Gastroesophageal sphincter (tissue), 4 donors: Measurements from ENCODE around the gene ANTXR2. TPM values are rescaled to one million over a fixed set of nuclear protein-coding genes. Genes with fewer than 3 reads are reported as not detected.

ENCODE experiments used
- ATAC-seq: fragments of 150-250 bp; one replicate; pipeline ENCODE4 v1.9.1; 2016; ENCODE audit warnings: mild to moderate bottlenecking, moderate library complexity
- H3K27ac ChIP-seq, 4 donors: fragments of 200-600 bp; sonication (generic) in 3 of 4; 1 replicate in 3 of 4; 2 replicates in 1 of 4; pipeline ENCODE4 v1.5.1; 2016 to 2019
- H3K27me3 ChIP-seq: fragments of 200-600 bp; sonication (generic); one replicate; pipeline ENCODE4 v1.5.1; 2019
- H3K36me3 ChIP-seq, 2 donors: fragments of 200-600 bp; sonication (generic); one replicate each; pipeline ENCODE4 v1.5.1; 2019; ENCODE audit warnings: control low read depth in 1 of 2
- H3K4me1 ChIP-seq, 3 donors: fragments of 200-600 bp; sonication (generic); 1 replicate in 2 of 3; 2 replicates in 1 of 3; pipeline ENCODE4 v1.5.1; 2016 to 2019; ENCODE audit warnings: control low read depth in 2 of 3
- H3K4me3 ChIP-seq, 2 donors: fragments of 200-600 bp; sonication (generic); one replicate each; pipeline ENCODE4 v1.5.1; 2019; ENCODE audit warnings: mild to moderate bottlenecking in 1 of 2, moderate library complexity in 1 of 2
- H3K9me3 ChIP-seq, 3 donors: fragments of 200-600 bp; sonication (generic); one replicate each; pipeline ENCODE4 v1.5.1; 2017 to 2019; ENCODE audit warnings: control low read depth in 2 of 3
- EP300 ChIP-seq: sonication (generic); formaldehyde crosslinking; IDR thresholded peaks from one replicate; pipeline ENCODE4 v1.6.1; 2017; ENCODE audit warnings: antibody characterized with exemption, mild to moderate bottlenecking
- POLR2A ChIP-seq, 2 donors: fragments of 450-650 bp; IDR thresholded peaks; one replicate each; pipeline ENCODE4 v1.6.1; 2017; ENCODE audit warnings: antibody characterized with exemption in 2 of 2, mild to moderate bottlenecking in 2 of 2, moderate library complexity in 1 of 2
- POLR2AphosphoS5 ChIP-seq: sonication (generic); formaldehyde crosslinking; IDR thresholded peaks from one replicate; pipeline ENCODE4 v1.6.1; 2017; ENCODE audit warnings: antibody characterized with exemption
- WGBS, 2 donors: methylation state at CpG; one replicate each; pipeline ENCODE4 v1.1.5; 2018; ENCODE audit warnings: low coverage in 1 of 2; 5-methylcytosine and 5-hydroxymethylcytosine counted together
- total RNA-seq, 4 donors: library from RNA; depleted of rRNA; stranded (reverse); fragments of >200 nt; gene quantifications; one replicate each; pipeline ENCODE4 v1.1.0, GENCODE V29; 2016
- TF ChIP-seq, protein P1 (sequence below), 4 experiments: fragments of 200-600 bp in 2 of 4; fragments of 450-650 bp in 2 of 4; sonication (generic) in 1 of 4; IDR thresholded peaks; one replicate each; pipeline ENCODE4 v1.5.1; 2017 to 2019; ENCODE audit warnings: antibody characterized with exemption in 4 of 4, mild to moderate bottlenecking in 2 of 4, moderate library complexity in 2 of 4

Gene ANTXR2
- total RNA-seq, 4 donors from 2014 or later = 440 to 611 (median 501) TPM

DNA sequence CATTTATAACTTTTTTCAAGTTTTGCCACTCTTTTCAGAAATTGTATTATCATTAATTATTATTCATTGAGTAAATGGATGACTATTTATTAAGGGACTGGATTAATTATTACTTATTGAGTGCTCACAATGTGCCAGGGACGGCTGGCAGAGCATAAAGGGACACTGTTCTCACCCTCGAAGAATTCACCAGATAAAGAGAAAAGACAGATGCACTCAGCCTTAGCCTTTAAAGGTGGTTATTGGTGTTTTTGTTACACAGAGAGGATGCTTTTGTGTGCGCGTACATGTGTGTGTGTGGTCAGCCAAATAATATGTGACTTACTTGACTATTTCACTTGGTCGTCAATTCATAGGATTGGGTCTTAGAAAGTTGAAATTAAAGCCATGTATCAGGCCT, 187.0 kb downstream of the ANTXR2 start:
- no peaks in the 10 kb centered on the region for H3K27me3 ChIP-seq

DNA sequence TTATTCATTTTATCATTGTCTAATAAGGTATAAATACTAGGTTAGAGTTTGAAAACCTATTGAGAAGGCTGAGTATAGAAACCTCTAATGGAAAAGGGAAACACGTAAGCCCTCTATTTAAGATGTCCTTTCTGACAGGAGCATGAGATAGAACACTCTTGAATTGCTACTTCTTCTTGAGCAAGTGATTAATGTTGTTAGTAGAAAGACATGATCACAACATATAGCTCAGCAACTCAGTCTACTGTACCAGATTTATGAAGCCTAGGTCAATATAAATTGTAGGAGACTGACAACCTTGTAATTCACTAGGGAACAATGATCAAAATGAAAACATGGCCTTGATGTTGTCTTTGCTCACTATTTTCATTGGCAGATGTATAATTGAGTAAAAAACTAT, 189.7 kb downstream of the ANTXR2 start:
- Histone ChIP-seq H3K4me3 (no peak overlapping the region), H3K27me3 (no peaks in the 10 kb centered on the region), H3K4me1 (no peaks in the 10 kb centered on the region), H3K9me3 (no peaks in the 10 kb centered on the region), H3K36me3 (no peaks in the 10 kb centered on the region), H3K27ac (no peak overlapping the region)
- no peak for ATAC-seq
- WGBS, 2 donors = 92 to 100% methylated on average over 1 of the region's 1 CpG
- no peak for TF ChIP-seq POLR2A (IDR thresholded peaks at IDR 0.05)

More for the DNA sequence above, 187.0 kb downstream of the ANTXR2 start:
- H3K4me1 ChIP-seq = no peaks in the 10 kb centered on the region
- H3K27ac ChIP-seq = no peak overlapping the region
- H3K9me3 ChIP-seq = no peaks in the 10 kb centered on the region
- no peaks in the 10 kb centered on the region for H3K36me3 ChIP-seq
- ATAC-seq = no peak
- WGBS, 2 donors = 65 to 78% methylated on average over 5 of the region's 5 CpGs
- no peak overlapping the region for H3K4me3 ChIP-seq
- no peak for TF ChIP-seq EP300
- TF ChIP-seq POLR2AphosphoS5 = no peak
- TF ChIP-seq, protein P1, sequence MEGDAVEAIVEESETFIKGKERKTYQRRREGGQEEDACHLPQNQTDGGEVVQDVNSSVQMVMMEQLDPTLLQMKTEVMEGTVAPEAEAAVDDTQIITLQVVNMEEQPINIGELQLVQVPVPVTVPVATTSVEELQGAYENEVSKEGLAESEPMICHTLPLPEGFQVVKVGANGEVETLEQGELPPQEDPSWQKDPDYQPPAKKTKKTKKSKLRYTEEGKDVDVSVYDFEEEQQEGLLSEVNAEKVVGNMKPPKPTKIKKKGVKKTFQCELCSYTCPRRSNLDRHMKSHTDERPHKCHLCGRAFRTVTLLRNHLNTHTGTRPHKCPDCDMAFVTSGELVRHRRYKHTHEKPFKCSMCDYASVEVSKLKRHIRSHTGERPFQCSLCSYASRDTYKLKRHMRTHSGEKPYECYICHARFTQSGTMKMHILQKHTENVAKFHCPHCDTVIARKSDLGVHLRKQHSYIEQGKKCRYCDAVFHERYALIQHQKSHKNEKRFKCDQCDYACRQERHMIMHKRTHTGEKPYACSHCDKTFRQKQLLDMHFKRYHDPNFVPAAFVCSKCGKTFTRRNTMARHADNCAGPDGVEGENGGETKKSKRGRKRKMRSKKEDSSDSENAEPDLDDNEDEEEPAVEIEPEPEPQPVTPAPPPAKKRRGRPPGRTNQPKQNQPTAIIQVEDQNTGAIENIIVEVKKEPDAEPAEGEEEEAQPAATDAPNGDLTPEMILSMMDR (IDR thresholded peaks at IDR 0.05) = no peak
- no peak for TF ChIP-seq POLR2A (IDR thresholded peaks at IDR 0.05)

DNA sequence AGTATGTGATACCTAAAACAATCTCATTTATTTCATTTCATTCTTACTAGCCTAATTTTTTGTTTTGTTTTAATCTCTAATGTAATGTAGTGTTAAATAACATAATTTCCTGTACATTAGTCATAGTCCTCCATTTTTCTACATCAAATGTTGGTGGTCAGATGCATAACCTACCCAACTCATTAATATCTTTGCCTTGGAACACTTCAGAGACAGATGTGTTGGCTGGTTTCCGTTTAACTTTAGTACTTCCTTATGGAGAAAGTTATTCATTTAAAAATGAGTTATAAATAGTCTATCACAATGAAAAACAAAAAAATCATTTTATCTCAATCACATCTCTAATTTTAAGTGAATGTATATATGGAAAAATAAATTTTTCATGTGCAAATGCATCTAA, 190.2 kb downstream of the ANTXR2 start:
- Histone ChIP-seq H3K27ac (no peak overlapping the region), H3K36me3 (no peaks in the 10 kb centered on the region), H3K27me3 (no peaks in the 10 kb centered on the region), H3K4me1 (no peaks in the 10 kb centered on the region), H3K9me3 (no peaks in the 10 kb centered on the region), H3K4me3 (no peak overlapping the region)
- no peak for TF ChIP-seq POLR2AphosphoS5
- no peak for TF ChIP-seq EP300
- no peak for TF ChIP-seq POLR2A (IDR thresholded peaks at IDR 0.05)
- TF ChIP-seq, protein P1 (IDR thresholded peaks at IDR 0.05) = no peak
- no peak for ATAC-seq
- 27 to 44% methylated on average over 1 of the region's 1 CpG for WGBS, 2 donors

DNA sequence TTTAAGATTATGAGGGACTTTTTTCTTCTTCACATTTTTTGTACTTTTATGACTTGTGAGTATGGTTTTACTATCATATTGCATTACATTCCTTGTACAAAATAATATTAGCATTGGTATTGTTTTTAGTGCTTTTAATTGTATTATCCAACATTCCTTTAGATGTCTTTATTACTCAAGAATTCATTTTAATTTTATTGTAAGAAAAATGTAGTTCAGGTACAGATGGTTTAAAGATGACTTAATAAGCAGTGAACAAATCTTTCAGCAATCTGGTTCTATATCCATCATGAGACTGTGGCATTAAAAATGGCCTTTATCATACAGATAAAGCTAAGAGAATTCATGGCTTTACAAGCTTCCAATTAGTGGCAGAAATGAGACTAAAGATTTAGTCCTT, 191.6 kb downstream of the ANTXR2 start:
- no peak for ATAC-seq

DNA sequence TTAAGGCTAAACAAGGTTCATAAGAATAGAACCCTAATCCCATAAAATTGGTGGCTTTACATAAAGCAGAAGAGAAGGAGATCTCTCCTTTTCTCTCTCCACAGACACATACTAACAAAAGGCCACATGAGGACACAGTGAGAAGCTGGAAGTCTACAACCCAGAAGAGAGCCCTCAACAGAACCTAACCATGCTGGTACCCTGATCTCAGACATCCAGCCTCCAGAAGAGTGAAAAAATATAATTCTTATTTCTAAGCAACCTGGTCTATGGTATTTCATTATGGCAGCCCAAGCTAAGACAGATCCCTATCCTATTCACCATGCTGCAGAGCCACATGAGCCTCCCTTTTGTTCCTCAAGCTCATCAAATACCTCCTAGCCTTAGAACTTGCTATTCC, 195.5 kb downstream of the ANTXR2 start:
- H3K4me1 ChIP-seq = no peaks in the 10 kb centered on the region
- H3K27me3 ChIP-seq = no peaks in the 10 kb centered on the region
- no peaks in the 10 kb centered on the region for H3K9me3 ChIP-seq
- no peak for TF ChIP-seq POLR2AphosphoS5
- TF ChIP-seq, protein P1 (IDR thresholded peaks at IDR 0.05) = no peak
- no peak for TF ChIP-seq POLR2A (IDR thresholded peaks at IDR 0.05)
- TF ChIP-seq EP300 = no peak
- no peaks in the 10 kb centered on the region for H3K36me3 ChIP-seq
- no peak overlapping the region for H3K4me3 ChIP-seq
- H3K27ac ChIP-seq = no peak overlapping the region
- ATAC-seq = no peak

More for the DNA sequence above, 191.6 kb downstream of the ANTXR2 start:
- no peaks in the 10 kb centered on the region for H3K9me3 ChIP-seq
- H3K4me1 ChIP-seq = no peaks in the 10 kb centered on the region
- no peak overlapping the region for H3K27ac ChIP-seq
- no peak for TF ChIP-seq EP300
- no peak for TF ChIP-seq POLR2A (IDR thresholded peaks at IDR 0.05)
- TF ChIP-seq, protein P1 (IDR thresholded peaks at IDR 0.05) = no peak
- no peak for TF ChIP-seq POLR2AphosphoS5
- H3K27me3 ChIP-seq = no peaks in the 10 kb centered on the region
- no peak overlapping the region for H3K4me3 ChIP-seq
- H3K36me3 ChIP-seq = no peaks in the 10 kb centered on the region
